HepG2 (cell line): ENCODE measurements around the gene ARHGAP19. TPM values are rescaled to one million over a fixed set of nuclear protein-coding genes. Genes with fewer than 3 reads are reported as not detected.

ENCODE experiments used
- HES4 ChIP-seq: sonication (generic); formaldehyde crosslinking; IDR thresholded peaks from 2 replicates; pipeline ENCODE4 v1.9.0; 2021; ENCODE audit warnings: mild to moderate bottlenecking, missing genetic modification reagents, borderline replicate concordance
- PTBP1 ChIP-seq: fragments of 200-400 bp; formaldehyde crosslinking; IDR thresholded peaks from 2 replicates; pipeline ENCODE4 v1.6.1; 2018; ENCODE audit warnings: low read length, low read depth; ENCODE audit not compliant: poor library complexity, severe bottlenecking
- RBFOX2 ChIP-seq: fragments of 200-400 bp; formaldehyde crosslinking; IDR thresholded peaks from 2 replicates; pipeline ENCODE4 v1.6.1; 2017; ENCODE audit warnings: low read depth, mild to moderate bottlenecking, low read length
- SP140L ChIP-seq: sonication (generic); formaldehyde crosslinking; IDR thresholded peaks from 2 replicates; pipeline ENCODE4 v1.4.0; 2020; ENCODE audit warnings: missing genetic modification reagents, borderline replicate concordance
- STAG1 ChIP-seq: sonication (generic); formaldehyde crosslinking; IDR thresholded peaks from 2 replicates; pipeline ENCODE4 v1.4.0; 2020; ENCODE audit warnings: missing genetic modification reagents
- ZC3H13 ChIP-seq: sonication (generic); formaldehyde crosslinking; IDR thresholded peaks from 2 replicates; pipeline ENCODE4 v1.8.1; 2023; ENCODE audit warnings: mild to moderate bottlenecking, missing genetic modification reagents, moderate library complexity
- ZFP36L1 ChIP-seq: sonication (generic); formaldehyde crosslinking; IDR thresholded peaks from 2 replicates; pipeline ENCODE4 v1.8.0; 2022; ENCODE audit warnings: mild to moderate bottlenecking, missing genetic modification reagents, moderate library complexity
- ZMYM3 ChIP-seq: sonication (generic); formaldehyde crosslinking; IDR thresholded peaks from 2 replicates; pipeline ENCODE4 v1.5.1; 2020; ENCODE audit warnings: mild to moderate bottlenecking, missing genetic modification reagents
- ZNF20 ChIP-seq: sonication (generic); formaldehyde crosslinking; IDR thresholded peaks from 2 replicates; pipeline ENCODE4 v1.4.0; 2020; ENCODE audit warnings: mild to moderate bottlenecking, moderate library complexity, missing genetic modification reagents
- ZNF747 ChIP-seq: sonication (generic); formaldehyde crosslinking; IDR thresholded peaks from 2 replicates; pipeline ENCODE4 v1.8.1; 2023; ENCODE audit warnings: missing genetic modification reagents, mild to moderate bottlenecking, borderline replicate concordance
- ZNF772 ChIP-seq: sonication (generic); formaldehyde crosslinking; IDR thresholded peaks from 2 replicates; pipeline ENCODE4 v1.5.0; 2020; ENCODE audit warnings: mild to moderate bottlenecking, missing genetic modification reagents
- polyA plus RNA-seq, 8 experiments: library from polyadenylated mRNA; depleted of rRNA in 3 of 8; stranded (reverse) in 7 of 8; unstranded in 1 of 8; fragments of >200 nt; fragmentation: Illumina TruSeq in 4 of 8; extraction: Trizol in 4 of 8; gene quantifications; 2 replicates each; pipeline versions ENCODE4 v1.2.1 to v1.2.3, GENCODE V29; 2011 to 2016; ENCODE audit warnings: low read depth in 4 of 8, missing spikeins in 1 of 8, mixed read lengths in 1 of 8; ENCODE audit not compliant: insufficient read depth in 1 of 8
- total RNA-seq, 5 experiments: library from RNA; depleted of rRNA; stranded (reverse); fragments of >200 nt; fragmentation: Illumina TruSeq; extraction: Trizol; gene quantifications; 2 replicates each; pipeline ENCODE4 v1.2.3, GENCODE V29; 2016; ENCODE audit warnings: low read depth in 1 of 5
- TF ChIP-seq, protein P1 (sequence below): sonication (generic); formaldehyde crosslinking; IDR thresholded peaks from 2 replicates; pipeline ENCODE4 v1.4.0; 2020; ENCODE audit warnings: mild to moderate bottlenecking, missing genetic modification reagents, borderline replicate concordance
- TF ChIP-seq, protein P2 (sequence below): sonication (generic); formaldehyde crosslinking; IDR thresholded peaks from 2 replicates; pipeline ENCODE4 v1.4.0; 2020; ENCODE audit warnings: mild to moderate bottlenecking, missing genetic modification reagents
- TF ChIP-seq, protein P3 (sequence below): sonication (generic); formaldehyde crosslinking; IDR thresholded peaks from 2 replicates; pipeline ENCODE4 v1.4.0; 2020; ENCODE audit warnings: missing genetic modification reagents
- TF ChIP-seq, protein P4 (sequence below): sonication (generic); formaldehyde crosslinking; IDR thresholded peaks from 2 replicates; pipeline ENCODE4 v1.5.1; 2020; ENCODE audit warnings: mild to moderate bottlenecking, missing genetic modification reagents, borderline replicate concordance

ARHGAP19 gene
- total and polyA plus RNA-seq, 2 of the 13 experiments (the other 11 are each of a cell fraction or from before 2014, with no cell fraction given), result 7.6 to 10.0 TPM

DNA sequence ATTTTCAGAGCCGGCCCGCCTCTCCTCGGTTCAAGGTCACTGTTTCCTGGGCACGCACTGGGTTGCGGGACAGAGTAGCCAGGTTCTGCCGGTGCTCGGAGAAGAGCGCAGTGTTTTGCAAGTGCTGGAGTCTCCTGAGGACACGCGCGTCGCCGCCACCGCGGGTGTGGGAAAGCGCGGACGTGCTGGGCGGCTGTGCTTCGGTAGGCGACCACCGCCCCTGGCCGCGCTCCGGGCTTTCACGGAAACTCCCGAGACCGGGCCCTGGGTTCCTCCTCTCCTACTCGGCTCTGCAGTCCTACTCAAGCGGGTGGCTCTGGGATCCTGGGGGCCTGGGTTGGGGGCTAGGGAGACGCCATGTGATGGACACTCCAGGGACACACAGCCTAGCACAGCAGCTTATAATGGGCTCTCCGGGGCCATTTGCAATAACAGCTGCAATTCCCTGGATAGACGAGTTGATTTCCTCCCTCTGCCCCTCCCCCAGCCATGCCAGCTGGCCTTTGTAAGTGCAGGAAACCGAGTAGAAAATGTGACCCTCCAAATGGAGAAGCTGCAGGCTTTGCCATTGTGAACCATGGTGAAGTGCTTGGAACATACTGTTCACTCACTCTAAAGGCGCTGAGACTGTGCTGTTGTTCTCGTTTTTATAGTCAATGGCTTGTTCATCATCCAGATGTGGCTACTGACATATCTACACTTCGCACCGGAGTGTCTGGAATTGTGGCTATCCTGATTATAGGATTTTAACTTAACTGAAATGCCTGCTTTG is 28.8 kb upstream of the ARHGAP19 start (continued):
- TF ChIP-seq, protein P1, sequence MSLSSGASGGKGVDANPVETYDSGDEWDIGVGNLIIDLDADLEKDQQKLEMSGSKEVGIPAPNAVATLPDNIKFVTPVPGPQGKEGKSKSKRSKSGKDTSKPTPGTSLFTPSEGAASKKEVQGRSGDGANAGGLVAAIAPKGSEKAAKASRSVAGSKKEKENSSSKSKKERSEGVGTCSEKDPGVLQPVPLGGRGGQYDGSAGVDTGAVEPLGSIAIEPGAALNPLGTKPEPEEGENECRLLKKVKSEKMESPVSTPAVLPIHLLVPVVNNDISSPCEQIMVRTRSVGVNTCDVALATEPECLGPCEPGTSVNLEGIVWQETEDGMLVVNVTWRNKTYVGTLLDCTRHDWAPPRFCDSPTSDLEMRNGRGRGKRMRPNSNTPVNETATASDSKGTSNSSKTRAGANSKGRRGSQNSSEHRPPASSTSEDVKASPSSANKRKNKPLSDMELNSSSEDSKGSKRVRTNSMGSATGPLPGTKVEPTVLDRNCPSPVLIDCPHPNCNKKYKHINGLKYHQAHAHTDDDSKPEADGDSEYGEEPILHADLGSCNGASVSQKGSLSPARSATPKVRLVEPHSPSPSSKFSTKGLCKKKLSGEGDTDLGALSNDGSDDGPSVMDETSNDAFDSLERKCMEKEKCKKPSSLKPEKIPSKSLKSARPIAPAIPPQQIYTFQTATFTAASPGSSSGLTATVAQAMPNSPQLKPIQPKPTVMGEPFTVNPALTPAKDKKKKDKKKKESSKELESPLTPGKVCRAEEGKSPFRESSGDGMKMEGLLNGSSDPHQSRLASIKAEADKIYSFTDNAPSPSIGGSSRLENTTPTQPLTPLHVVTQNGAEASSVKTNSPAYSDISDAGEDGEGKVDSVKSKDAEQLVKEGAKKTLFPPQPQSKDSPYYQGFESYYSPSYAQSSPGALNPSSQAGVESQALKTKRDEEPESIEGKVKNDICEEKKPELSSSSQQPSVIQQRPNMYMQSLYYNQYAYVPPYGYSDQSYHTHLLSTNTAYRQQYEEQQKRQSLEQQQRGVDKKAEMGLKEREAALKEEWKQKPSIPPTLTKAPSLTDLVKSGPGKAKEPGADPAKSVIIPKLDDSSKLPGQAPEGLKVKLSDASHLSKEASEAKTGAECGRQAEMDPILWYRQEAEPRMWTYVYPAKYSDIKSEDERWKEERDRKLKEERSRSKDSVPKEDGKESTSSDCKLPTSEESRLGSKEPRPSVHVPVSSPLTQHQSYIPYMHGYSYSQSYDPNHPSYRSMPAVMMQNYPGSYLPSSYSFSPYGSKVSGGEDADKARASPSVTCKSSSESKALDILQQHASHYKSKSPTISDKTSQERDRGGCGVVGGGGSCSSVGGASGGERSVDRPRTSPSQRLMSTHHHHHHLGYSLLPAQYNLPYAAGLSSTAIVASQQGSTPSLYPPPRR (CRISPR knock-in tag), result no peak
- TF ChIP-seq ZNF772 (CRISPR knock-in tag) (no peak), PTBP1 (no peak), RBFOX2 (peak; percentile 53; the same call in 1 of the 2 replicates), ZC3H13 (peak; percentile 66; the same call in 1 of the 2 replicates), HES4 (0 out of 2 replicates have a peak, but pooled peaks have one; percentile 30), SP140L (CRISPR knock-in tag) (no peak), ZNF747 (CRISPR knock-in tag) (no peak), ZFP36L1 (CRISPR knock-in tag) (no peak), STAG1 (CRISPR knock-in tag) (no peak), ZNF20 (CRISPR knock-in tag) (no peak), ZMYM3 (CRISPR knock-in tag) (peak; percentile 83)
- TF ChIP-seq, protein P2, sequence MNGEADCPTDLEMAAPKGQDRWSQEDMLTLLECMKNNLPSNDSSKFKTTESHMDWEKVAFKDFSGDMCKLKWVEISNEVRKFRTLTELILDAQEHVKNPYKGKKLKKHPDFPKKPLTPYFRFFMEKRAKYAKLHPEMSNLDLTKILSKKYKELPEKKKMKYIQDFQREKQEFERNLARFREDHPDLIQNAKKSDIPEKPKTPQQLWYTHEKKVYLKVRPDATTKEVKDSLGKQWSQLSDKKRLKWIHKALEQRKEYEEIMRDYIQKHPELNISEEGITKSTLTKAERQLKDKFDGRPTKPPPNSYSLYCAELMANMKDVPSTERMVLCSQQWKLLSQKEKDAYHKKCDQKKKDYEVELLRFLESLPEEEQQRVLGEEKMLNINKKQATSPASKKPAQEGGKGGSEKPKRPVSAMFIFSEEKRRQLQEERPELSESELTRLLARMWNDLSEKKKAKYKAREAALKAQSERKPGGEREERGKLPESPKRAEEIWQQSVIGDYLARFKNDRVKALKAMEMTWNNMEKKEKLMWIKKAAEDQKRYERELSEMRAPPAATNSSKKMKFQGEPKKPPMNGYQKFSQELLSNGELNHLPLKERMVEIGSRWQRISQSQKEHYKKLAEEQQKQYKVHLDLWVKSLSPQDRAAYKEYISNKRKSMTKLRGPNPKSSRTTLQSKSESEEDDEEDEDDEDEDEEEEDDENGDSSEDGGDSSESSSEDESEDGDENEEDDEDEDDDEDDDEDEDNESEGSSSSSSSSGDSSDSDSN (CRISPR knock-in tag), result no peak
- TF ChIP-seq, protein P3, sequence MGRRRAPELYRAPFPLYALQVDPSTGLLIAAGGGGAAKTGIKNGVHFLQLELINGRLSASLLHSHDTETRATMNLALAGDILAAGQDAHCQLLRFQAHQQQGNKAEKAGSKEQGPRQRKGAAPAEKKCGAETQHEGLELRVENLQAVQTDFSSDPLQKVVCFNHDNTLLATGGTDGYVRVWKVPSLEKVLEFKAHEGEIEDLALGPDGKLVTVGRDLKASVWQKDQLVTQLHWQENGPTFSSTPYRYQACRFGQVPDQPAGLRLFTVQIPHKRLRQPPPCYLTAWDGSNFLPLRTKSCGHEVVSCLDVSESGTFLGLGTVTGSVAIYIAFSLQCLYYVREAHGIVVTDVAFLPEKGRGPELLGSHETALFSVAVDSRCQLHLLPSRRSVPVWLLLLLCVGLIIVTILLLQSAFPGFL, result no peak
- TF ChIP-seq, protein P4, sequence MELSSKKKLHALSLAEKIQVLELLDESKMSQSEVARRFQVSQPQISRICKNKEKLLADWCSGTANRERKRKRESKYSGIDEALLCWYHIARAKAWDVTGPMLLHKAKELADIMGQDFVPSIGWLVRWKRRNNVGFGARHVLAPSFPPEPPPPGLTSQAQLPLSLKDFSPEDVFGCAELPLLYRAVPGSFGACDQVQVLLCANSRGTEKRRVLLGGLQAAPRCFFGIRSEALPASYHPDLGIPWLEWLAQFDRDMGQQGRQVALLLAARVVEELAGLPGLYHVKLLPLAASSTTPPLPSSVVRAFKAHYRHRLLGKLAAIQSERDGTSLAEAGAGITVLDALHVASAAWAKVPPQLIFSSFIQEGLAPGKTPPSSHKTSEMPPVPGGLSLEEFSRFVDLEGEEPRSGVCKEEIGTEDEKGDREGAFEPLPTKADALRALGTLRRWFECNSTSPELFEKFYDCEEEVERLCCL (CRISPR knock-in tag), result no peak
